ENCODE results near the gene ERBB4.

The ERBB4 gene

DNA sequence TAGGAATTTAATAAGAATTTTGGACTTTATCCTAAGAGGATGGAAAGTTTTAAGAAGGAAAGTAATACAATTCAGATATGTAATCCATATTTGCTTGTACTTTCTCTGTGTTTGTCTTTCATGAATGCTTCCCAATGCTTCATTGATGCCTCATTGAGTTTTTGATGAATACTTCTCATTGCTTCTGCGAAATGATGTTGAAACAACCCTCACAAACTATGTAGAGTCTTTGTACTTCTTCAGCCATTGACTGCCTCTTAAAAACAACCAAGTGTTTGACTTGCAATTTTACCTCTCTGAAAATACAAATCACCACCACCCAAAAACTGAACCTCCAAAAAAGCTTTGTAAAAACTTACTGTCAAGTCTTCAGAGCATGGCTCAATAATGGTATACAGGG is 424.1 kb downstream of the ERBB4 start:
- H3K9me2 ChIP-seq (replicated peaks; ENCODE audit: control insufficient read depth, low read length), result no peaks in the 10 kb centered on the region
- H3K36me3 ChIP-seq (ENCODE audit: control insufficient read depth, low read length), result no peaks in the 10 kb centered on the region
- no peaks in the 10 kb centered on the region for H3K79me2 ChIP-seq (ENCODE audit: control insufficient read depth, low read length)
- H3K4me2 ChIP-seq (ENCODE audit: low read length), result no peak overlapping the region
- H4K20me1 ChIP-seq (ENCODE audit: control insufficient read depth, insufficient read depth, low read depth, low read length), result no peaks in the 10 kb centered on the region
- no peaks in the 10 kb centered on the region for H3F3A ChIP-seq (ENCODE audit: control insufficient read depth, insufficient read depth)
- no peaks in the 10 kb centered on the region for H3K4me1 ChIP-seq (ENCODE audit: control insufficient read depth, low read length)
- no peak for TF ChIP-seq EZH2phosphoT487 (IDR thresholded peaks at IDR 0.05; ENCODE audit: borderline replicate concordance, low read length)
- TF ChIP-seq, protein P1, sequence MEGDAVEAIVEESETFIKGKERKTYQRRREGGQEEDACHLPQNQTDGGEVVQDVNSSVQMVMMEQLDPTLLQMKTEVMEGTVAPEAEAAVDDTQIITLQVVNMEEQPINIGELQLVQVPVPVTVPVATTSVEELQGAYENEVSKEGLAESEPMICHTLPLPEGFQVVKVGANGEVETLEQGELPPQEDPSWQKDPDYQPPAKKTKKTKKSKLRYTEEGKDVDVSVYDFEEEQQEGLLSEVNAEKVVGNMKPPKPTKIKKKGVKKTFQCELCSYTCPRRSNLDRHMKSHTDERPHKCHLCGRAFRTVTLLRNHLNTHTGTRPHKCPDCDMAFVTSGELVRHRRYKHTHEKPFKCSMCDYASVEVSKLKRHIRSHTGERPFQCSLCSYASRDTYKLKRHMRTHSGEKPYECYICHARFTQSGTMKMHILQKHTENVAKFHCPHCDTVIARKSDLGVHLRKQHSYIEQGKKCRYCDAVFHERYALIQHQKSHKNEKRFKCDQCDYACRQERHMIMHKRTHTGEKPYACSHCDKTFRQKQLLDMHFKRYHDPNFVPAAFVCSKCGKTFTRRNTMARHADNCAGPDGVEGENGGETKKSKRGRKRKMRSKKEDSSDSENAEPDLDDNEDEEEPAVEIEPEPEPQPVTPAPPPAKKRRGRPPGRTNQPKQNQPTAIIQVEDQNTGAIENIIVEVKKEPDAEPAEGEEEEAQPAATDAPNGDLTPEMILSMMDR (IDR thresholded peaks at IDR 0.05; ENCODE audit: low read depth, low read length, poor library complexity, severe bottlenecking), result no peak
- no peaks in the 10 kb centered on the region for H3K27me3 ChIP-seq (ENCODE audit: control insufficient read depth, low read length)
- H3K9me3 ChIP-seq (ENCODE audit: control insufficient read depth, insufficient read depth, low read length), result no peaks in the 10 kb centered on the region
- no peak overlapping the region for H3K27ac ChIP-seq (ENCODE audit: low read depth, low read length)
- H3K4me3 ChIP-seq (ENCODE audit: low read length), result no peak overlapping the region

DNA sequence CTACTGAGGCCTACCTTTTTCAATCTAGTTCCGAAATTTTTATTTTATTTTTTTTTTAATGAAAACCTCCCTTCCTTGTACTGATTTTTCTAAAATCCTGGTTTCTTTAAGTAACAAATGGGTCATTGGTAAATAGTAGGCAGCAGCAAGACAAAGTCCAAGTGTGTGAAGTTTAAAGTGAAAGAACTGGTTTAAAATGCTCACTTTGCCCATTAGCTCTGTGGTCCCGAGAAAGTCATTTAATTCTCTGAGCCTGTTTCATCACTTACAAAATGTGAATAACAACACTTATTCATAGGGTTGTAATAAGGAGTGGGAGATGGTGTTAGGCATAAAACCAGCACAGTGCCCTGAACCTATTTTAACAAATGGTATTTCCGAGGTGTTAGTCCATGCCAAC is 426.2 kb downstream of the ERBB4 start:
- Histone ChIP-seq H3K79me2 (ENCODE audit: control insufficient read depth, low read length) (no peaks in the 10 kb centered on the region), H3K4me1 (ENCODE audit: control insufficient read depth, low read length) (no peaks in the 10 kb centered on the region)

DNA sequence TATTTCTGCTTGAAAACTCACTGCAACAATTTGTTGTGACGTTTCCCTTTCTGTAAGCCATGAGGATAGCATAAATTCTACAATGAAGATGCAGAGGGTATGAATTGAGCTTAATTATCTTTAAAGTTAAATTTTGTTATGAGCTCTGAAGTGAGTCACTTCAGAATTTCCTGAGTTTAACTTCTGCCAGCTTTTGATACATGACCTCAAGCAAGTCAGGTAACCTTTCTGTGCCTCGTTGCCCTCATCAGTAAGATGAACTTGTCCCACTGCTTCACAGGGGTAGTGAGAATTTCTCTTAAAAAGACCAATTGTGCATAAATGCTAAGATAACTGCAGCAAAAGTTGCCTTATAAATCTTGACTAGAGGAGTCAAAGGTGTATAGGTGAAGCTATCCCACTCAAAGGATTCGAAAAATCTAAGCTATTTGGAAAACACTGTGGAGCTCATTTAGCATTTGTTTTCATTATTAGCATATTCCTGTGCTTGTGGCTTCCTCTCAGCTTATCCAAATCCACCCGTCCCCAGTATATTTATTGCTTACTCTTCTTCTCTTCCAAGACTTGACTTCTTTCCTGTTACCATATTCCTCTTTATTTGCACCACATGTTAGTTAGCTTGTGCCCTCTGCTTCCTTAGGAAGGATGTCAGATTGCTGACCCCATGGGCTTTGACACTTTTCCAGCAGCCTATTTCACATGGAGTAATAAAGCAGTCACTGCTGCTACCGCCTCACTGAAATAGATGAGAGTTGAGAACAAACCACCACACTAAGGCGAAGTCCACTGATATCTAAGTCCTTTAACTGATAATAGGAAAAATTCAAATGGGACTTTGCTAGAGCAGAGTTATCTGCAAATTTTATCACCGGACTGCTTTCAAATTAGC is 428.6 kb downstream of the ERBB4 start:
- H3K9me2 ChIP-seq (replicated peaks; ENCODE audit: control insufficient read depth, low read length), result no peaks in the 10 kb centered on the region

More for the DNA sequence above, 426.2 kb downstream of the ERBB4 start:
- no peaks in the 10 kb centered on the region for H3K9me2 ChIP-seq (replicated peaks; ENCODE audit: control insufficient read depth, low read length)
- H3F3A ChIP-seq (ENCODE audit: control insufficient read depth, insufficient read depth), result no peaks in the 10 kb centered on the region
- no peak overlapping the region for H3K4me3 ChIP-seq (ENCODE audit: low read length)
- no peaks in the 10 kb centered on the region for H3K36me3 ChIP-seq (ENCODE audit: control insufficient read depth, low read length)
- TF ChIP-seq EZH2phosphoT487 (IDR thresholded peaks at IDR 0.05; ENCODE audit: borderline replicate concordance, low read length), result no peak
- TF ChIP-seq, protein P1 (IDR thresholded peaks at IDR 0.05; ENCODE audit: low read depth, low read length, poor library complexity, severe bottlenecking), result no peak
- no peak overlapping the region for H3K27ac ChIP-seq (ENCODE audit: low read depth, low read length)
- H3K4me2 ChIP-seq (ENCODE audit: low read length), result no peak overlapping the region
- H3K9me3 ChIP-seq (ENCODE audit: control insufficient read depth, insufficient read depth, low read length), result no peaks in the 10 kb centered on the region
- H4K20me1 ChIP-seq (ENCODE audit: control insufficient read depth, insufficient read depth, low read depth, low read length), result no peaks in the 10 kb centered on the region
- H3K27me3 ChIP-seq (ENCODE audit: control insufficient read depth, low read length), result no peaks in the 10 kb centered on the region

More for the DNA sequence above, 428.6 kb downstream of the ERBB4 start:
- H3K4me2 ChIP-seq (ENCODE audit: low read length), result no peak overlapping the region
- H3K36me3 ChIP-seq (ENCODE audit: control insufficient read depth, low read length), result no peaks in the 10 kb centered on the region
- no peaks in the 10 kb centered on the region for H3F3A ChIP-seq (ENCODE audit: control insufficient read depth, insufficient read depth)
- H3K79me2 ChIP-seq (ENCODE audit: control insufficient read depth, low read length), result no peaks in the 10 kb centered on the region
- H4K20me1 ChIP-seq (ENCODE audit: control insufficient read depth, insufficient read depth, low read depth, low read length), result no peaks in the 10 kb centered on the region
- no peak overlapping the region for H3K27ac ChIP-seq (ENCODE audit: low read depth, low read length)
- H3K9me3 ChIP-seq (ENCODE audit: control insufficient read depth, insufficient read depth, low read length), result 0 out of 2 replicates have a peak, but pooled peaks cover 4% of the 10 kb centered on the region
- no peaks in the 10 kb centered on the region for H3K4me1 ChIP-seq (ENCODE audit: control insufficient read depth, low read length)
- TF ChIP-seq, protein P1 (IDR thresholded peaks at IDR 0.05; ENCODE audit: low read depth, low read length, poor library complexity, severe bottlenecking), result no peak
- no peak for TF ChIP-seq EZH2phosphoT487 (IDR thresholded peaks at IDR 0.05; ENCODE audit: borderline replicate concordance, low read length)
- no peak overlapping the region for H3K4me3 ChIP-seq (ENCODE audit: low read length)
- no peaks in the 10 kb centered on the region for H3K27me3 ChIP-seq (ENCODE audit: control insufficient read depth, low read length)

Measured in DOHH2 (cell line).